WTC11 (cell line): ENCODE measurements around the gene ZNF672.

ENCODE experiments used
- ATF3 ChIP-seq: sonication (generic); formaldehyde crosslinking; conservative IDR thresholded peaks from 2 replicates; pipeline ENCODE4 v1.8.1; 2022; ENCODE audit warnings: mild to moderate bottlenecking, missing genetic modification reagents
- CTCF ChIP-seq: fragments of 200-600 bp; IDR thresholded peaks from 2 replicates; pipeline ENCODE4 v1.8.0; 2022; ENCODE audit warnings: antibody characterized with exemption
- E2F1 ChIP-seq: sonication (generic); formaldehyde crosslinking; IDR thresholded peaks from 2 replicates; pipeline ENCODE4 v1.8.0; 2022; ENCODE audit warnings: mild to moderate bottlenecking, missing genetic modification reagents
- ELF4 ChIP-seq: sonication (generic); formaldehyde crosslinking; IDR thresholded peaks from 2 replicates; pipeline ENCODE4 v1.8.1; 2022; ENCODE audit warnings: low read depth, mild to moderate bottlenecking, moderate library complexity, missing genetic modification reagents
- MAX ChIP-seq: sonication (generic); formaldehyde crosslinking; IDR thresholded peaks from 2 replicates; pipeline ENCODE4 v1.8.0; 2022; ENCODE audit warnings: mild to moderate bottlenecking, missing genetic modification reagents
- NR1H2 ChIP-seq: sonication (generic); formaldehyde crosslinking; IDR thresholded peaks from 2 replicates; pipeline ENCODE4 v1.9.0; 2021; ENCODE audit warnings: mild to moderate bottlenecking, moderate library complexity, missing genetic modification reagents
- NR3C1 ChIP-seq: sonication (generic); formaldehyde crosslinking; conservative IDR thresholded peaks from 2 replicates; pipeline ENCODE4 v1.8.1; 2023; ENCODE audit warnings: low read depth, mild to moderate bottlenecking, missing genetic modification reagents
- SP1 ChIP-seq: sonication (generic); formaldehyde crosslinking; conservative IDR thresholded peaks from 2 replicates; pipeline ENCODE4 v1.8.1; 2022; ENCODE audit warnings: missing genetic modification reagents
- USF1 ChIP-seq: sonication (generic); formaldehyde crosslinking; IDR thresholded peaks from 2 replicates; pipeline ENCODE4 v1.8.0; 2022; ENCODE audit warnings: mild to moderate bottlenecking, missing genetic modification reagents
- ZBTB21 ChIP-seq: sonication (generic); formaldehyde crosslinking; IDR thresholded peaks from 2 replicates; pipeline ENCODE4 v1.8.1; 2023; ENCODE audit warnings: mild to moderate bottlenecking, missing genetic modification reagents, borderline replicate concordance
- ZNF263 ChIP-seq: sonication (generic); formaldehyde crosslinking; IDR thresholded peaks from 2 replicates; pipeline ENCODE4 v1.8.1; 2022; ENCODE audit warnings: low read depth, mild to moderate bottlenecking, moderate library complexity, missing genetic modification reagents
- TF ChIP-seq, protein P1 (sequence below): sonication (generic); formaldehyde crosslinking; IDR thresholded peaks from 2 replicates; pipeline ENCODE4 v1.8.1; 2022; ENCODE audit warnings: mild to moderate bottlenecking, moderate library complexity, missing genetic modification reagents

DNA sequence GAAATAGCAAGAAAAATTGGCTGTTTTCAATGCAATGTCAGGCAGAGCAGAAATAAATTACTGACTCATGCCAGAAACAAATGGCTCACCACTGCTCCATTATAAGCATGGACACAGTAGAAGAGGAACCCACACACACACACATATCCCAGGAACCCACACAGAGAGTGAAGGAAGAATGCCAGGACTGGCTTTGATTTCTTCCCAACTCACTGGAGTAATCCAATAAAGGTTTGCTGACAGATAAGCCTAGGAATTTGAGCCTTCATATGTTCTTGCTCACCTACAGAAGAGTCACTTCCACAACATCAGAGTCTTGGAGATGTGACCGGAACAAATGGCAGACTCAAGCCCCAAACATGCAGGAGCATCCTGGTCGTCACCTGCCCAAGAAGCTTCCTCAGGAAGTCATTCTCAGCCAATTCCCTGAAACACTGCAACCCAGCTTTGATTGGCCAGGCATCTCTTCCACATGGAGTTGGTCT is 14.5 kb upstream of the ZNF672 start:
- TF ChIP-seq ATF3 (no peak), E2F1 (CRISPR knock-in tag) (no peak), ZNF263 (CRISPR knock-in tag) (no peak), CTCF (no peak), USF1 (no peak), NR3C1 (CRISPR knock-in tag) (no peak), ZBTB21 (CRISPR knock-in tag) (no peak), MAX (CRISPR knock-in tag) (no peak), ELF4 (CRISPR knock-in tag) (no peak), SP1 (CRISPR knock-in tag) (no peak), NR1H2 (CRISPR knock-in tag) (no peak)
- TF ChIP-seq, protein P1, sequence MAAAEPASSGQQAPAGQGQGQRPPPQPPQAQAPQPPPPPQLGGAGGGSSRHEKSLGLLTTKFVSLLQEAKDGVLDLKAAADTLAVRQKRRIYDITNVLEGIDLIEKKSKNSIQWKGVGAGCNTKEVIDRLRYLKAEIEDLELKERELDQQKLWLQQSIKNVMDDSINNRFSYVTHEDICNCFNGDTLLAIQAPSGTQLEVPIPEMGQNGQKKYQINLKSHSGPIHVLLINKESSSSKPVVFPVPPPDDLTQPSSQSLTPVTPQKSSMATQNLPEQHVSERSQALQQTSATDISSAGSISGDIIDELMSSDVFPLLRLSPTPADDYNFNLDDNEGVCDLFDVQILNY (CRISPR knock-in tag): no peak
